Activated T-cell treated with anti-CD3 and anti-CD28 coated beads, Interleukin-2, amount 50 U/mL, for 24 hours (primary cell): Measurements from ENCODE around the gene DDX19B.
"Not testable (repeated sequence)": the region's sequence is repeated elsewhere in the genome, so short reads cannot be mapped to it uniquely, and the experiment has no call there.

ENCODE experiments used
- DNase-seq: peaks from one replicate; pipeline ENCODE4 v3.0.0-alpha.2; 2020
- H3K27ac Mint-ChIP-seq: 2 replicates; pipeline ENCODE4 v1.8.0; 2020; ENCODE audit warnings: mild to moderate bottlenecking, mixed read lengths
- H3K27me3 Mint-ChIP-seq: 2 replicates; pipeline ENCODE4 v1.8.0; 2020; ENCODE audit warnings: mixed read lengths
- H3K36me3 Mint-ChIP-seq: 2 replicates; pipeline ENCODE4 v1.8.0; 2020; ENCODE audit warnings: low read depth, mixed read lengths
- H3K4me1 Mint-ChIP-seq: 2 replicates; pipeline ENCODE4 v1.8.0; 2020; ENCODE audit warnings: low read depth, mixed read lengths
- H3K4me3 Mint-ChIP-seq: 2 replicates; pipeline ENCODE4 v1.8.0; 2020; ENCODE audit warnings: mild to moderate bottlenecking, moderate library complexity, mixed read lengths
- H3K9me3 Mint-ChIP-seq: 2 replicates; pipeline ENCODE4 v1.8.0; 2020; ENCODE audit warnings: mixed read lengths

The DDX19B gene

GRCh38 chr16:70302745-70303144 is 3.8 kb downstream of the DDX19B start:
- Mint-ChIP-seq H3K4me3 (no peak overlapping the region), H3K27ac (no peak overlapping the region), H3K9me3 (peaks cover 10% of the 10 kb centered on the region), H3K36me3 (peaks cover 49% of the 10 kb centered on the region), H3K27me3 (no peaks in the 10 kb centered on the region), H3K4me1 (peaks cover 55% of the 10 kb centered on the region)
- DNase-seq, result no peak

- no peaks in the 10 kb centered on the region for H3K27me3 Mint-ChIP-seq
- H3K27ac Mint-ChIP-seq, result peak overlapping the region; percentile 31
- H3K36me3 Mint-ChIP-seq, result peaks cover 39% of the 10 kb centered on the region
- no peak overlapping the region for H3K4me3 Mint-ChIP-seq
- H3K4me1 Mint-ChIP-seq, result peaks cover 41% of the 10 kb centered on the region
- peaks cover 10% of the 10 kb centered on the region for H3K9me3 Mint-ChIP-seq
- DNase-seq, result no peak
Measured at GRCh38 chr16:70304892-70305448, 6.0 kb downstream of the DDX19B start.

GRCh38 chr16:70306880-70307279 is 7.9 kb downstream of the DDX19B start:
- no peaks in the 10 kb centered on the region for H3K9me3 Mint-ChIP-seq

GRCh38 chr16:70307726-70308125 is 8.7 kb downstream of the DDX19B start:
- Mint-ChIP-seq H3K36me3 (peaks cover 20% of the 10 kb centered on the region), H3K4me1 (peaks cover 18% of the 10 kb centered on the region)
- H3K27me3 Mint-ChIP-seq, DNase-seq, H3K9me3 Mint-ChIP-seq, H3K27ac Mint-ChIP-seq, H3K4me3 Mint-ChIP-seq: not testable (repeated sequence)

More at GRCh38 chr16:70306880-70307279, 7.9 kb downstream of the DDX19B start:
- Mint-ChIP-seq H3K36me3 (peaks cover 22% of the 10 kb centered on the region), H3K4me1 (peaks cover 27% of the 10 kb centered on the region), H3K4me3 (no peak overlapping the region), H3K27me3 (no peaks in the 10 kb centered on the region), H3K27ac (no peak overlapping the region)
- no peak for DNase-seq

- peaks cover 65% of the 10 kb centered on the region for H3K36me3 Mint-ChIP-seq
- no peak overlapping the region for H3K27ac Mint-ChIP-seq
Measured at GRCh38 chr16:70320121-70320520, 21.1 kb downstream of the DDX19B start.

GRCh38 chr16:70324998-70325747 is 26.2 kb downstream of the DDX19B start:
- H3K27me3 Mint-ChIP-seq, result no peaks in the 10 kb centered on the region
- H3K27ac Mint-ChIP-seq, result no peak overlapping the region
- no peak for DNase-seq
- no peak overlapping the region for H3K4me3 Mint-ChIP-seq
- H3K36me3 Mint-ChIP-seq, result peaks cover 50% of the 10 kb centered on the region
- H3K4me1 Mint-ChIP-seq, result no peaks in the 10 kb centered on the region
- no peaks in the 10 kb centered on the region for H3K9me3 Mint-ChIP-seq

More at GRCh38 chr16:70320121-70320520, 21.1 kb downstream of the DDX19B start:
- Mint-ChIP-seq H3K4me3 (no peak overlapping the region), H3K9me3 (no peaks in the 10 kb centered on the region), H3K27me3 (no peaks in the 10 kb centered on the region), H3K4me1 (no peaks in the 10 kb centered on the region)
- DNase-seq, result no peak

- H3K36me3 Mint-ChIP-seq, result peaks cover 57% of the 10 kb centered on the region
- H3K4me3 Mint-ChIP-seq, result no peak overlapping the region
- no peaks in the 10 kb centered on the region for H3K4me1 Mint-ChIP-seq
- no peaks in the 10 kb centered on the region for H3K27me3 Mint-ChIP-seq
- H3K27ac Mint-ChIP-seq, result no peak overlapping the region
- no peaks in the 10 kb centered on the region for H3K9me3 Mint-ChIP-seq
- DNase-seq, result no peak
Measured at GRCh38 chr16:70331091-70331490, 32.1 kb downstream of the DDX19B start.

GRCh38 chr16:70331588-70332358 is 32.8 kb downstream of the DDX19B start:
- Mint-ChIP-seq H3K4me1 (no peaks in the 10 kb centered on the region), H3K27me3 (no peaks in the 10 kb centered on the region)

GRCh38 chr16:70332728-70333127 is 33.7 kb downstream of the DDX19B start:
- H3K27ac Mint-ChIP-seq, result peak overlapping the region; percentile 30
- not testable (repeated sequence) for H3K9me3 Mint-ChIP-seq, H3K4me1 Mint-ChIP-seq, H3K27me3 Mint-ChIP-seq, DNase-seq, H3K4me3 Mint-ChIP-seq
- H3K36me3 Mint-ChIP-seq, result peaks cover 60% of the 10 kb centered on the region

More at GRCh38 chr16:70331588-70332358, 32.8 kb downstream of the DDX19B start:
- DNase-seq, result peak; percentile 36
- Mint-ChIP-seq H3K9me3 (no peaks in the 10 kb centered on the region), H3K36me3 (peaks cover 60% of the 10 kb centered on the region), H3K27ac (peak overlapping the region; percentile 30), H3K4me3 (no peak overlapping the region)

GRCh38 chr16:70337814-70338213 is 38.8 kb downstream of the DDX19B start:
- Mint-ChIP-seq H3K9me3 (no peaks in the 10 kb centered on the region), H3K4me1 (no peaks in the 10 kb centered on the region), H3K27ac (no peak overlapping the region), H3K27me3 (no peaks in the 10 kb centered on the region), H3K4me3 (no peak overlapping the region), H3K36me3 (peaks cover 31% of the 10 kb centered on the region)
- DNase-seq, result no peak

- H3K4me1 Mint-ChIP-seq, result peaks cover 9% of the 10 kb centered on the region
- H3K4me3 Mint-ChIP-seq, result no peak overlapping the region
- DNase-seq, result no peak
- H3K9me3 Mint-ChIP-seq, result no peaks in the 10 kb centered on the region
- peaks cover 17% of the 10 kb centered on the region for H3K36me3 Mint-ChIP-seq
- no peaks in the 10 kb centered on the region for H3K27me3 Mint-ChIP-seq
- peak overlapping the region; percentile 50 for H3K27ac Mint-ChIP-seq
Measured at GRCh38 chr16:70341600-70341999, 42.6 kb downstream of the DDX19B start.

- peak overlapping the region; percentile 50 for H3K27ac Mint-ChIP-seq
Measured at GRCh38 chr16:70342016-70342415, 43.0 kb downstream of the DDX19B start.

GRCh38 chr16:70345840-70346239 is 46.9 kb downstream of the DDX19B start:
- Mint-ChIP-seq H3K27ac (peak overlapping the region; percentile 99), H3K4me3 (peak overlapping the region; percentile 98), H3K9me3 (no peaks in the 10 kb centered on the region), H3K36me3 (peaks cover 46% of the 10 kb centered on the region), H3K27me3 (no peaks in the 10 kb centered on the region), H3K4me1 (peaks cover 35% of the 10 kb centered on the region)
- no peak for DNase-seq

More at GRCh38 chr16:70342016-70342415, 43.0 kb downstream of the DDX19B start:
- no peaks in the 10 kb centered on the region for H3K27me3 Mint-ChIP-seq
- H3K9me3 Mint-ChIP-seq, result no peaks in the 10 kb centered on the region
- H3K4me3 Mint-ChIP-seq, result no peak overlapping the region
- H3K36me3 Mint-ChIP-seq, result peaks cover 21% of the 10 kb centered on the region
- H3K4me1 Mint-ChIP-seq, result peaks cover 9% of the 10 kb centered on the region
- DNase-seq, result no peak

GRCh38 chr16:70348991-70349390 is 50.0 kb downstream of the DDX19B start:
- no peaks in the 10 kb centered on the region for H3K9me3 Mint-ChIP-seq
- peaks cover 37% of the 10 kb centered on the region for H3K4me1 Mint-ChIP-seq
- H3K27me3 Mint-ChIP-seq, result no peaks in the 10 kb centered on the region
- peaks cover 72% of the 10 kb centered on the region for H3K36me3 Mint-ChIP-seq
- H3K27ac Mint-ChIP-seq, result peak overlapping the region; percentile 85
- DNase-seq, result no peak
- peak overlapping the region; percentile 12 for H3K4me3 Mint-ChIP-seq
